ENCODE results near the gene DEPDC1B. TPM values are rescaled to one million over a fixed set of nuclear protein-coding genes. Genes with fewer than 3 reads are reported as not detected.
A peak's percentile ranks its signal among the peaks of the same experiment; 100 is the strongest.

Gene DEPDC1B
- total RNA-seq, 2 donors from 2014 or later: 40.4 to 40.8 TPM

GRCh38 chr5:60674251-60675069 lies 25.5 kb downstream of the DEPDC1B start:
- no peak for ATAC-seq
- Mint-ChIP-seq H3K27ac (no peak overlapping the region), H3K9me3 (no peaks in the 10 kb centered on the region), H3K36me3 (no peaks in the 10 kb centered on the region)
- DNase-seq (ENCODE audit: low spot score in 2 of 2): no peak

- Mint-ChIP-seq H3K9me3 (no peaks in the 10 kb centered on the region), H3K36me3 (no peaks in the 10 kb centered on the region), H3K27ac (no peak overlapping the region)
- no peak for ATAC-seq
- no peak for DNase-seq (ENCODE audit: low spot score in 2 of 2)
These were observed 26.6 kb downstream of the DEPDC1B start for GRCh38 chr5:60673334-60673733.

GRCh38 chr5:60672693-60673264 lies 27.2 kb downstream of the DEPDC1B start:
- Mint-ChIP-seq H3K9me3 (no peaks in the 10 kb centered on the region), H3K36me3 (no peaks in the 10 kb centered on the region), H3K27ac (no peak overlapping the region)
- ATAC-seq: no peak
- no peak for DNase-seq (ENCODE audit: low spot score in 2 of 2)

- H3K36me3 Mint-ChIP-seq: no peaks in the 10 kb centered on the region
- no peak for DNase-seq (ENCODE audit: low spot score in 2 of 2)
- H3K27ac Mint-ChIP-seq: no peak overlapping the region
- no peaks in the 10 kb centered on the region for H3K9me3 Mint-ChIP-seq
- ATAC-seq: no peak
These were observed 27.9 kb downstream of the DEPDC1B start for GRCh38 chr5:60671899-60672692.

GRCh38 chr5:60670749-60671148 lies 29.2 kb downstream of the DEPDC1B start:
- Mint-ChIP-seq H3K27ac (no peak overlapping the region), H3K9me3 (no peaks in the 10 kb centered on the region), H3K36me3 (peaks cover 0 to 5% of the 10 kb centered on the region in 2 donors)
- DNase-seq (ENCODE audit: low spot score in 2 of 2) (no peak), ATAC-seq (no peak)

- no peak for ATAC-seq
- Mint-ChIP-seq H3K27ac (no peak overlapping the region), H3K36me3 (peaks cover 0 to 5% of the 10 kb centered on the region in 2 donors), H3K9me3 (no peaks in the 10 kb centered on the region)
- DNase-seq (ENCODE audit: low spot score in 2 of 2): peak in 1 of 2 donors; percentile 8
These were observed 31.2 kb downstream of the DEPDC1B start for GRCh38 chr5:60668686-60669304.

GRCh38 chr5:60651872-60652620 lies 47.9 kb downstream of the DEPDC1B start:
- H3K9me3 Mint-ChIP-seq: peaks cover 0 to 11% of the 10 kb centered on the region in 2 donors
- peaks cover 0 to 9% of the 10 kb centered on the region in 2 donors for H3K36me3 Mint-ChIP-seq
- H3K27ac Mint-ChIP-seq: no peak overlapping the region
- no peak for ATAC-seq
- no peak for DNase-seq (ENCODE audit: low spot score in 2 of 2)

- ATAC-seq: no peak
- H3K36me3 Mint-ChIP-seq: no peaks in the 10 kb centered on the region
- no peaks in the 10 kb centered on the region for H3K9me3 Mint-ChIP-seq
These were observed 50.6 kb downstream of the DEPDC1B start for GRCh38 chr5:60649288-60649917.

GRCh38 chr5:60648175-60648574 lies 51.8 kb downstream of the DEPDC1B start:
- DNase-seq (ENCODE audit: low spot score in 2 of 2) (no peak), ATAC-seq (no peak)
- no peaks in the 10 kb centered on the region for H3K9me3 Mint-ChIP-seq
- no peak overlapping the region for H3K27ac Mint-ChIP-seq
- H3K36me3 Mint-ChIP-seq: peaks cover 0 to 5% of the 10 kb centered on the region in 2 donors

More at GRCh38 chr5:60649288-60649917, 50.6 kb downstream of the DEPDC1B start:
- no peak overlapping the region for H3K27ac Mint-ChIP-seq
- no peak for DNase-seq (ENCODE audit: low spot score in 2 of 2)

- DNase-seq (ENCODE audit: low spot score in 2 of 2) (no peak), ATAC-seq (no peak)
- Mint-ChIP-seq H3K27ac (no peak overlapping the region), H3K36me3 (peaks cover 0 to 35% of the 10 kb centered on the region in 2 donors), H3K9me3 (no peaks in the 10 kb centered on the region)
These were observed 59.1 kb downstream of the DEPDC1B start for GRCh38 chr5:60640901-60641300.

- DNase-seq (ENCODE audit: low spot score in 2 of 2) (no peak), ATAC-seq (no peak)
- peaks cover 0 to 38% of the 10 kb centered on the region in 2 donors for H3K36me3 Mint-ChIP-seq
- H3K27ac Mint-ChIP-seq: no peak overlapping the region
- no peaks in the 10 kb centered on the region for H3K9me3 Mint-ChIP-seq
These were observed 60.4 kb downstream of the DEPDC1B start for GRCh38 chr5:60639544-60639943.

GRCh38 chr5:60638300-60638699 lies 61.7 kb downstream of the DEPDC1B start:
- no peak for DNase-seq (ENCODE audit: low spot score in 2 of 2)
- Mint-ChIP-seq H3K36me3 (peaks cover 5 to 36% of the 10 kb centered on the region in 2 donors), H3K27ac (no peak overlapping the region), H3K9me3 (no peaks in the 10 kb centered on the region)
- ATAC-seq: no peak

GRCh38 chr5:60636644-60637043 lies 63.3 kb downstream of the DEPDC1B start:
- H3K27ac Mint-ChIP-seq: no peak overlapping the region
- DNase-seq (ENCODE audit: low spot score in 2 of 2): no peak

GRCh38 chr5:60636001-60636400 lies 64.0 kb downstream of the DEPDC1B start:
- no peak for ATAC-seq
- Mint-ChIP-seq H3K9me3 (no peaks in the 10 kb centered on the region), H3K36me3 (peaks cover 6 to 26% of the 10 kb centered on the region in 2 donors), H3K27ac (no peak overlapping the region)
- DNase-seq (ENCODE audit: low spot score in 2 of 2): no peak

More at GRCh38 chr5:60636644-60637043, 63.3 kb downstream of the DEPDC1B start:
- Mint-ChIP-seq H3K36me3 (peaks cover 6 to 28% of the 10 kb centered on the region in 2 donors), H3K9me3 (no peaks in the 10 kb centered on the region)
- ATAC-seq: no peak

GRCh38 chr5:60634051-60634450 lies 65.9 kb downstream of the DEPDC1B start:
- Mint-ChIP-seq H3K27ac (no peak overlapping the region), H3K9me3 (no peaks in the 10 kb centered on the region), H3K36me3 (peaks cover 6 to 32% of the 10 kb centered on the region in 2 donors)
- ATAC-seq (no peak), DNase-seq (ENCODE audit: low spot score in 2 of 2) (no peak)

- H3K27ac Mint-ChIP-seq: no peak overlapping the region
These were observed 66.6 kb downstream of the DEPDC1B start for GRCh38 chr5:60633341-60633740.

More at GRCh38 chr5:60633341-60633740, 66.6 kb downstream of the DEPDC1B start:
- H3K9me3 Mint-ChIP-seq: no peaks in the 10 kb centered on the region
- peaks cover 6 to 34% of the 10 kb centered on the region in 2 donors for H3K36me3 Mint-ChIP-seq
- DNase-seq (ENCODE audit: low spot score in 2 of 2) (no peak), ATAC-seq (no peak)
